ENCODE data around the gene TMTC2.

The TMTC2 gene

DNA sequence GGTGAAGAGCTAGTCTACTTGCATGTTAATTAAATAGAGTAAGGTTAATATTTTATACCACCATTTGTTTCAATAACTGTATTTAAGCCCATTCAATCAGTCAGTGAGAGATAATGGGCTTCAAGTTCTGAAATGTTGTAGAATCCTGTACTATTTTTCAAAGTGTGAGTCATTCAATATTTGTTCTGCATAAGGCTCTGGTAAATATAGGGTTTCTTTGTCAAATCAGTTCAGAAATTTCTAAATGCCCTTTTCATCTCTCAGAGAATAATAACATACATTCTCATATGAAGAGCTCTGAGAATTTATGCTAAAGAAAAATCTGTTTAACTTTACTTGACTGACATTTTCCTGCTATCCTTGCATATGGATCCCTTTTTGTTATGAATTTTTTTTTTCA, 493.3 kb downstream of the TMTC2 start:
- Histone ChIP-seq H3K9ac (ENCODE audit: insufficient read length, low read depth) (no peak overlapping the region), H3K4me3 (ENCODE audit: insufficient read length, low read depth) (no peak overlapping the region), H3K36me3 (ENCODE audit: insufficient read depth, insufficient read length, low read length) (no peaks in the 10 kb centered on the region), H3K27me3 (ENCODE audit: insufficient read depth, insufficient read length) (no peaks in the 10 kb centered on the region), H3K9me3 (ENCODE audit: insufficient read depth, low read length) (no peaks in the 10 kb centered on the region), H3K4me1 (ENCODE audit: insufficient read depth, insufficient read length) (no peaks in the 10 kb centered on the region)
- TF ChIP-seq SUZ12 (IDR thresholded peaks at IDR 0.05; ENCODE audit: extremely low read depth, insufficient read depth, insufficient read length) (no peak), ZNF274 (IDR thresholded peaks at IDR 0.05; ENCODE audit: low read depth, low read length) (no peak), YY1 (IDR thresholded peaks at IDR 0.05; ENCODE audit: insufficient read depth, insufficient read length) (no peak)
- no peak for DNase-seq (ENCODE audit: low read depth, low spot score)

DNA sequence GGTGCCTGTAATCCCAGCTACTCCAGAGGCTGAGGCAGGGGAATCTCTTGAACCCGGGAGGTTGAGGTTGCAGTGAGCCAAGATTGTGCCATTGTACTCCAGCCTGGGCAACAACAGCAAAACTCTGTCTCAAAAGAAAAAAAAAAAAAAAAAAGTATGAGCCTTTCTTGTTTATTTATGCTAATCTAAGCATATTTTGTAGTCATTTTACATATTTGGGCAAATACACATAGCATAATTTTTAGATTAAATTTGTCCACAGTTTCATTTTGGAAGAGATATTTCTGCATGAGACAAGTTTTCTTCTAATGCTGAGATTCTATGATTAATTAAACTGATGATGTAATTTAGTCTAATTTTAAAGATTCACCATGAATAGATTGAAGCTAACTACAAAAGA, 494.4 kb downstream of the TMTC2 start:
- Histone ChIP-seq H3K9me3 (ENCODE audit: insufficient read depth, low read length) (no peaks in the 10 kb centered on the region), H3K4me3 (ENCODE audit: insufficient read length, low read depth) (no peak overlapping the region), H3K4me1 (ENCODE audit: insufficient read depth, insufficient read length) (no peaks in the 10 kb centered on the region), H3K36me3 (ENCODE audit: insufficient read depth, insufficient read length, low read length) (no peaks in the 10 kb centered on the region), H3K9ac (ENCODE audit: insufficient read length, low read depth) (no peak overlapping the region), H3K27me3 (ENCODE audit: insufficient read depth, insufficient read length) (no peaks in the 10 kb centered on the region)
- DNase-seq (ENCODE audit: low read depth, low spot score): no peak
- TF ChIP-seq YY1 (IDR thresholded peaks at IDR 0.05; ENCODE audit: insufficient read depth, insufficient read length) (no peak), ZNF274 (IDR thresholded peaks at IDR 0.05; ENCODE audit: low read depth, low read length) (no peak), SUZ12 (IDR thresholded peaks at IDR 0.05; ENCODE audit: extremely low read depth, insufficient read depth, insufficient read length) (no peak)

DNA sequence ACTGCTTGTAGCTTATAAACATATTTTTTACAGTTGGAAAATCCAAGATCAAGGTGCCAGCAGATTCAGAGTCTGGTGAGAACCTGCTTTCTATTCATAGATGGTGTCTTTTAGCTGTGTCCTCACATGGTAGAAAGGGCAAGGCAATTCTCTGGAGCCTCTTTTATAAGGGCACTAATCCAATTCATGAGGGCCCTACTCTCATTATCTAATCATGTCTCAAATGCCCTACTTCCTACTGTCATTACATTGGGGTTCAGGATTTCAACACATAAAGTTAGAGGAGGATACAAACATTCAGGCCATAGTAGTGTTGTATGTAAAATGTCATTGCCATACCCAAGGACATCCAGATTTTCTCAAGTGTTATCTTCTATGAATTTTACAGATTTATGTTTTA, 496.4 kb downstream of the TMTC2 start:
- no peak for TF ChIP-seq ZNF274 (IDR thresholded peaks at IDR 0.05; ENCODE audit: low read depth, low read length)
- no peak for TF ChIP-seq SUZ12 (IDR thresholded peaks at IDR 0.05; ENCODE audit: extremely low read depth, insufficient read depth, insufficient read length)
- TF ChIP-seq YY1 (IDR thresholded peaks at IDR 0.05; ENCODE audit: insufficient read depth, insufficient read length): no peak
- Histone ChIP-seq H3K9me3 (ENCODE audit: insufficient read depth, low read length) (no peaks in the 10 kb centered on the region), H3K4me1 (ENCODE audit: insufficient read depth, insufficient read length) (no peaks in the 10 kb centered on the region), H3K4me3 (ENCODE audit: insufficient read length, low read depth) (no peak overlapping the region), H3K36me3 (ENCODE audit: insufficient read depth, insufficient read length, low read length) (no peaks in the 10 kb centered on the region), H3K27me3 (ENCODE audit: insufficient read depth, insufficient read length) (no peaks in the 10 kb centered on the region), H3K9ac (ENCODE audit: insufficient read length, low read depth) (no peak overlapping the region)
- DNase-seq (ENCODE audit: low read depth, low spot score): no peak
